ENCODE measurements around the gene RHOBTB3. TPM values are rescaled to one million over a fixed set of nuclear protein-coding genes. Genes with fewer than 3 reads are reported as not detected.

The RHOBTB3 gene
- total RNA-seq, 2 experiments from 2014 or later = 0.74 to 1.4 TPM

DNA sequence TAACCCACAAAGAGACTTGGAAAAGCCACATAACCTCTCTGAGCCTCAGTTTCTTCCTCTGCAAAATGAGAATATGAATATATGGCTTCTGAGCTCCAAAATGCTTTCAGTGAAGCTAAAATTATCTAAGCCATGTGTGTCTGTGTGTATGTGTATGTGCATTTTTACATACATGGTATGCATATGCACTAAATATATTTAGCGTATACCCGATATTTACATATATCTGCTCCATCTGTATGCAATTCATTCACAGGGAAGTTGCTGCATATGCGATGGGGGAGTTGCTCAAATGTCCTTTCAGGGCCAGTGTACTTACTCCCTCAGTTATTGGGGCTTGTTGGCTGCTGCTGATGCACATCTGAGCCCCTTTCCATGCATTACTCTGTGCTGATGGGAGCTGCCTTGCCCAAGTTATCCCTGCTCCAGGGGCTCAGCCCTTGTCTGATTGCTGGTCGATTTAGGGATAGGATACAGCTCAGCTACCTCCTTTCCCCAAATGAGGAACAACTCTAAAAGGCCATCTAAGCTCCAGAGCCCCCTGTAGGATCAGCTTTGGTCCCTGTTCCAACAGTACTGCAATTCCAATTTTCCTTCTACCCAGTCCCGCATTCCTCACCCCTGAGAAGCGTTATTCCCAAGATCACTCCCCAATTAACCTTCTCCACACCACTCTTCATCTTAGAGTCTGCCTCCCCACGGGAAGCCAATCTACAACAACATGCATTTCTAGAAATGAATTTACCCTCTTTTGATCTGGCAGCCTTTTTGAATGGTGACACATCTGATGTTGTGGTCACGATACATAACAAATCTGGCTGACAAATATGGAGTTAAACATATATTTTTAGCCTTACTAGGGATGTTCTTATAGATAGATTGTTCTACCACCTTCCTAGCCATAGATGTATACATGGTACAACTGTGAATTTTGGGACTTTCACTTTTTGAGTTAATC, 15.9 kb downstream of the RHOBTB3 start:
- Mint-ChIP-seq H3K36me3 (ENCODE audit: low read depth) (no peaks in the 10 kb centered on the region), H3K27me3 (peaks cover 3% of the 10 kb centered on the region), H3K4me1 (peaks cover 10% of the 10 kb centered on the region), H3K4me3 (no peak overlapping the region), H3K9me3 (no peaks in the 10 kb centered on the region), H3K27ac (no peak overlapping the region)
- ChIA-PET POLR2A (no interaction called here), CTCF (interaction anchor here (1.3 kb wide), 1 partner anchor 26 kb away, joined by 3 read pairs; no protein-coding TSS in a partner anchor)
- peak; percentile 12 for DNase-seq

DNA sequence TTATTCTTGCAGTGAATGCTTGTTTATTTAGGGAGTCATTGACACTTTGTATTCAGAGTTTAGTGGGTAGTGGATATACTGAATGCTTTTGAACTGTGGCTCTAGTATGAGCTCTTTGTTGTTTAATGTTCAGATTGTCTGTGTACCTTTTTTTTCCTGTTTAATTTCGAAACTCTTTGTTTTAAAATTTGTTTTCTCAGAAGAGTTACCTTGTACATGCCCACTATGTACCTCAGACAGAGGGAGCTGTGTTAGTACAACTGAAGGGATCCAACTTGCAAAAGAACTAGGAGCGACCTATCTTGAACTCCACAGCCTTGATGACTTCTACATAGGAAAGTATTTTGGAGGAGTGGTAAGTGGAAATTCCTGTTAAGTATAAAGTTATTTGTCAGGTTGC, 17.0 kb downstream of the RHOBTB3 start:
- no peaks in the 10 kb centered on the region for H3K36me3 Mint-ChIP-seq (ENCODE audit: low read depth)
- peaks cover 10% of the 10 kb centered on the region for H3K4me1 Mint-ChIP-seq
- DNase-seq = no peak
- H3K4me3 Mint-ChIP-seq = no peak overlapping the region
- H3K27ac Mint-ChIP-seq = no peak overlapping the region
- H3K27me3 Mint-ChIP-seq = peaks cover 3% of the 10 kb centered on the region
- no peaks in the 10 kb centered on the region for H3K9me3 Mint-ChIP-seq
- CTCF ChIA-PET = no interaction called here
- POLR2A ChIA-PET = no interaction called here

DNA sequence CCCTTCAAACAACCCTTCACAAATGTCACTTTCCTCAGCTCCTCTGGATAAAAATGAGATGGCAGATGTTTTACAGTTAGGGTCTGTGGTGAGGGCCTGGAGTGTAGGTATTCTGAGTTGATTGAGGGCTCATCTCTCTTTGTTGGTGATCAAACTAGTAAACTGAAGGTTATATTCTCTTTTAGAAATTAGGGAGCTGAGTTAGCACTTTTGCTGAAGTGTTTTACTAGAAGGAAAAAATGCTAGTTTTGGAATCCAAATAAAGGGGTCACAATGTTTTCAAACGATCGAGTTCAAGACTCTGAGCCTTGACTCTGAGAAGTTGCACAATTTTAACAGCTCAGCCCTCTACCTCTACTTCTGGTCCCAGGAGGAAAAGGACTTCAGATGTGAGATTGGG, 23.4 kb downstream of the RHOBTB3 start:
- CTCF ChIA-PET = no interaction called here
- no peak overlapping the region for H3K4me3 Mint-ChIP-seq
- no peak for DNase-seq

DNA sequence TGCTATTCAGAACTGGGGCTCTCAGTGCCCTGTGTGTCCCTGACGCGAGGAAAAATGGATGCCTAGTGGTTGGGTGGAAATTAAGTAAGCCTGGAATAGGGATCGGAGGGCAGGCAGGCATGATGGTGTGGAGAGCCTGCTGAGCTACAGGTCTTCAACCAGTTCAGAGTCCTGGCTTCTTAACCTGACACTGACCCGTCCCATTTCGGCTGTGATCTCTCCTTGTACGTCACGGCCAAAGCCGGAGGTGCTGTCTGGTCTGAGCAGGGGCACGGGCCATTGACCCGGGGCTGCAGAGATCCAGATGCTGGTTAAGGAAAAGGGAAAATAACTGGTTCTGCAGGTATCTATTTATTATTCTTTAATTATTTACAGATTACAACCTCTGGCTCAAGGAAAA, 27.9 kb downstream of the RHOBTB3 start:
- H3K4me3 Mint-ChIP-seq = no peak overlapping the region
- ChIA-PET POLR2A (no interaction called here), CTCF (interaction anchor here (1.3 to 2.1 kb wide), 3 partner anchors 10 to 23 kb away, joined by 3 to 6 read pairs (median 6); no protein-coding TSS in a partner anchor)
- no peak for DNase-seq
- peaks cover 2% of the 10 kb centered on the region for H3K27me3 Mint-ChIP-seq
- H3K9me3 Mint-ChIP-seq = no peaks in the 10 kb centered on the region
- H3K36me3 Mint-ChIP-seq (ENCODE audit: low read depth) = no peaks in the 10 kb centered on the region
- no peak overlapping the region for H3K27ac Mint-ChIP-seq
- H3K4me1 Mint-ChIP-seq = peaks cover 36% of the 10 kb centered on the region

More for the DNA sequence above, 23.4 kb downstream of the RHOBTB3 start:
- H3K27ac Mint-ChIP-seq = no peak overlapping the region
- peaks cover 3% of the 10 kb centered on the region for H3K4me1 Mint-ChIP-seq
- no peaks in the 10 kb centered on the region for H3K9me3 Mint-ChIP-seq
- no peaks in the 10 kb centered on the region for H3K36me3 Mint-ChIP-seq (ENCODE audit: low read depth)
- H3K27me3 Mint-ChIP-seq = peaks cover 2% of the 10 kb centered on the region
- POLR2A ChIA-PET = no interaction called here

DNA sequence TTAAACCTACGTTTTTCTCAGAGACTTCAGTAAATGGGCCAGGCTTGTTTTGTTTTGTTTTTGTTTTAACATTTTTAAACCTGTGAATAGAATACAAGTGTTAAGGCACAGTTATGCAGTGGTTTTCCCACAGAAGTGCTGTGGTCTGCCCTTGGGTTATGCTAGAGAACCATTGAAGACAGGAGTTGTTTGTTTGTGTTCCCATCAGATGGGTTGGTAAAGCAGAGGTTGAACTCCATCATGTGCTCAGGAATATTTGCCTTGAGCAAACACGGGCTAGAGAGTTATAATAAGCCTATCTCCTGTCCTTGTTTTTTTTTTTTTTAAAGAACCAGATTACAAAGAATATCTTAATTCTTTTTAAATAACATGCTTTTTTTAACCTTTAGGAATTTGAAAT, 28.5 kb downstream of the RHOBTB3 start:
- no peaks in the 10 kb centered on the region for H3K9me3 Mint-ChIP-seq

DNA sequence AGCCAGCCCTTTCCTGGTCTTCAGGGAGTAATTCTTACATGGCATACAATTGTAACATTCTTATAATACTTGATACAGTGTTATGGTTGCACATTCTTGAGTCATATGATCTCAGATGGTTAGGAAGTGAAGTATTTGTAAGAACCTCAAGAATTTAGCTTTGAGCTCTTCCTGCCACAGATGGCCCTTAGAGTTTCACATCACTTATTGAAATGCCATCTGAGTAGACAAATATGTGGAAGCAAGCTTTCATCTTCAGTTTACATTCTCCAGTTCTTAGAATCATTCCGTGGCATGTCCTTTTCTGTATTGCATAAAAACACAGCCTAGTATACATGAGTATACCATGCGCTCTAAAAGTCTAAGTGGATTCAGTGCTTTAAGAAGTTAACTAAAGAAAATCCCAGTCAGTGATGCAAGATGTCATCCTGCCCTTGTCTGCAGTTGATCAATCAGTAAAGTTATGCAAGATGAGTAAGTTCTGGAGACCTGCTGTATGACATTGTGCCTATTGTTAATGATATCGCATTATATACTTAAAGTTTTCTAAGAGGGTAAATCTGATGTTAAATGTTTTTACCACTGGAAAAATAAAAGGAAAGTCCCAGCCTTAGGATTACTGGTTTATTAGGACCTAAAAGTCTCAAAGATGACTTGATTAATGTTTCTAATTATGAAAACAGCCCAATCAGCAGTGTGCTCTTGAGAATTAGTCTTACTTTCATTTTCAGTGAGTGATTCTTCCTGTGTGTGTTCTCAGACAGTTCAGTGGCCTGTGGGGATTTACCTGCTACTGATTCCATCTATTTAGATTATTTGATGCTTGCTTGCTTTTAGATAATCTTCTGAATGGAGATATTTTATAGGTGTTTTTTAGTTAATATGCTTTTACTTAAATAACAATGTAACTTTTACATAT, 29.4 kb downstream of the RHOBTB3 start:
- ChIA-PET POLR2A (no interaction called here), CTCF (interaction anchor here (0.6 to 1.6 kb wide), 3 partner anchors 9 to 583 kb away, joined by 3 to 6 read pairs (median 3); no protein-coding TSS in a partner anchor)
- peak overlapping the region; percentile 92 for H3K27ac Mint-ChIP-seq
- H3K4me1 Mint-ChIP-seq = peaks cover 36% of the 10 kb centered on the region
- DNase-seq = peak; percentile 38
- peaks cover 2% of the 10 kb centered on the region for H3K27me3 Mint-ChIP-seq
- H3K36me3 Mint-ChIP-seq (ENCODE audit: low read depth) = no peaks in the 10 kb centered on the region
- H3K9me3 Mint-ChIP-seq = no peaks in the 10 kb centered on the region
- peak overlapping the region; percentile 69 for H3K4me3 Mint-ChIP-seq

More for the DNA sequence above, 28.5 kb downstream of the RHOBTB3 start:
- H3K36me3 Mint-ChIP-seq (ENCODE audit: low read depth) = no peaks in the 10 kb centered on the region
- H3K27ac Mint-ChIP-seq = no peak overlapping the region
- peaks cover 2% of the 10 kb centered on the region for H3K27me3 Mint-ChIP-seq
- no peak for DNase-seq
- ChIA-PET CTCF (interaction anchor here (0.7 to 2.1 kb wide), 3 partner anchors 10 to 22 kb away, joined by 3 to 6 read pairs (median 6); no protein-coding TSS in a partner anchor), POLR2A (no interaction called here)
- peaks cover 36% of the 10 kb centered on the region for H3K4me1 Mint-ChIP-seq
- H3K4me3 Mint-ChIP-seq = no peak overlapping the region

DNA sequence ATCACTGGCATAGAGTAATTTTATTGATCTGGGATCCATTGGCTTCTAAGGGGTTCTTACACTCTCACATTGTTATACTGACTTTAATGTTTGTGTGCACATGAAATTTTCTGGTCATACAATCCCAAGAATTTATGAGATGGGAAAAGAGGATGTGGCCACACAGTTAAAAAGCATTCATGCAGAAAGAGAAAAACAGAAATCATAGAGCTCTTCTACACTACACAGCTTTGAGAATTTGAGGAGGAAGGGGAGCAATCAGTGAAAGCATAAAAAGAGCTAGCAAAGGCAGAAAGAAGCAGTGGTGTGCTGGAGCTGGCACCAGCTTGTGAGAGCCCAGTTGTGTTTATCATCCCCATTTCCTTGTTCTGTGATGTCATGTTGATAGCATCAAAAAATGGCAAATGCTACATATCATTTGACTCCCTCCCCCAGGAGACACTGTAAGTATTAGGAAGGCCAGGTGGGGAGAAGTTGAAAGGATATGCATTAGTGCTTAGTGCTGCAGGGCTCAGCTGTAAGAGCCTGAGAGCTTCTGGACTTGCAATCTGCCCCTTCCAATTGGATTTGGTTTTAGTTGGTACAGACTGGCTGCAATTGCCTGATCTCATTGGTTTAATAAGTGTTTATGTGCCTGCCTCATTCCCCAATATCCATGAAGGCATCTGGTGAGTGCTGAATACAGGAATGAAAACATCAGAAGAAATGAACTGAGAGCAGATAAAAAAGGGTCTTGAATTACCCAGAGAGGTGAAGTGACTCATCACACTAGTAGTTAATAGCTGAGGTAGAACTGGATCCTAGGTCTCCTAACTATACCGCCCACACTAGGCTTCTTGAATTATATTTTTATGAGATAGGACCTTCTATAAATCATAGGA, 30.9 kb downstream of the RHOBTB3 start:
- Mint-ChIP-seq H3K4me3 (no peak overlapping the region), H3K4me1 (peaks cover 36% of the 10 kb centered on the region), H3K27ac (peak overlapping the region; percentile 51), H3K9me3 (no peaks in the 10 kb centered on the region), H3K27me3 (no peaks in the 10 kb centered on the region), H3K36me3 (ENCODE audit: low read depth) (no peaks in the 10 kb centered on the region)
- POLR2A ChIA-PET = no interaction called here
- CTCF ChIA-PET = interaction anchor here (0.8 to 1.3 kb wide), 4 partner anchors 11 to 30 kb away, joined by 3 to 4 read pairs (median 3); no protein-coding TSS in a partner anchor
- DNase-seq = no peak

DNA sequence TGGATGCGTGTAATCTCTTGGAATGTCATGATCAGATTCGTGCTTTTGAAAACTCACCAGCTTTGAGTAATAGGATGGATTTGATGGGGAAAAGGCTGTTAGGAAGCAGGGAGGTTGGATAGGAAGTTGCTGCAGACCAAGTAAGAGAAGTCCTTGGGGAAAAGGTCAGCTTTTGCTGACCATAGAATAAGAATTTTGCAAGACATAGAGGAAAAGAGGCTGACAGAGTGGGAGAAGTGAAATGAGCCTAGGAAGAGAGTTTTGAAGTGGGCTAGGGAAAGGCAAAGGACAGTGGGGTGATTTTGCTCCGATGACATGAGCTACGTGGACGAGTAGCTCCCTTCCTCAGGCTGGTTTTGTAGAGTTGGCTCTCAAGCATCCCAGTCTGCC, 31.5 kb downstream of the RHOBTB3 start:
- Mint-ChIP-seq H3K36me3 (ENCODE audit: low read depth) (no peaks in the 10 kb centered on the region), H3K4me3 (no peak overlapping the region), H3K27me3 (no peaks in the 10 kb centered on the region), H3K9me3 (no peaks in the 10 kb centered on the region), H3K4me1 (peaks cover 36% of the 10 kb centered on the region), H3K27ac (no peak overlapping the region)
- CTCF ChIA-PET = interaction anchor here (1.2 to 1.3 kb wide), 3 partner anchors 10 to 18 kb away, joined by 3 to 4 read pairs (median 3); no protein-coding TSS in a partner anchor
- POLR2A ChIA-PET = no interaction called here
- DNase-seq = no peak

DNA sequence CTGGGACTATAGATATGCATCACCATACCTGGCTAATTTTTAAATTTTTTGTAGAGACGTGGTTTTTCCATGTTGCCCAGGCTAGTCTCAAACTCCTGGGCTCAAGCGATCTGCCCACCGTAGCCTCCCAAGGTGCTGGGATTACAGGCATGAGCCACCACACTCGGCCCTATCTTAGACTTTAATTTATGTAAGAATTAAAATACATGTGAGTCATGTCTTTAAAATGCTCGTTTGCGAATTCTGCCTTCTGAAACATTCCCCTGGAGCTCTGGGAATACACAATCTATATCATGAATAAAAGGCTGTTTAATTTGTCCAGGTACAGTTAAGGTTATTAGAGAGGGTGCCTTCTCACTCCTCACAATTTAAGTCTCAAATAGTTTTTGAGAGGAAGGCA, 32.8 kb downstream of the RHOBTB3 start:
- no peak for DNase-seq
- Mint-ChIP-seq H3K27ac (no peak overlapping the region), H3K4me3 (no peak overlapping the region), H3K4me1 (peaks cover 36% of the 10 kb centered on the region), H3K36me3 (ENCODE audit: low read depth) (no peaks in the 10 kb centered on the region), H3K9me3 (no peaks in the 10 kb centered on the region), H3K27me3 (no peaks in the 10 kb centered on the region)
- ChIA-PET POLR2A (no interaction called here), CTCF (interaction anchor here (0.8 kb wide), 1 partner anchor 15 kb away, joined by 4 read pairs; no protein-coding TSS in a partner anchor)

DNA sequence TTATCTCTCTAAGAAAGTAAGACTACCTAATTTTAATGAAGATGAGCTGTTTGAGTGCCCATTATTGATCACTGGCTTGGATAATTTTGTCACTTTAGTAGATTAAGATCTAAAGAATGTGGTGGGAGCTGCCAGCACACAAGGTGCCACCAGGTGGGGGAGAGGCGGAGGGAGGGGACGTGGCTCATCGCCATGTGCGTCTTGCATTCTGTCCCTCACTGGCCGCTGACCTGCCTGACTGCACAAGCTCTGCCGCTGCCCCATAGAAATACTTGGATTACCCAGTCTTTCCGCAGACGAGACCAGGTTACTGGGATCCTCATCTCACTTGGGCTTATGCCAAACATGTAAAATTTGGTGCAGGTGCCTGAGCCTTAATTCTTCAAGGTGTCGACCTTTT, 37.6 kb downstream of the RHOBTB3 start:
- Mint-ChIP-seq H3K27me3 (peaks cover 3% of the 10 kb centered on the region), H3K4me1 (no peaks in the 10 kb centered on the region), H3K27ac (no peak overlapping the region), H3K36me3 (ENCODE audit: low read depth) (no peaks in the 10 kb centered on the region), H3K4me3 (no peak overlapping the region), H3K9me3 (no peaks in the 10 kb centered on the region)
- DNase-seq = no peak
- CTCF ChIA-PET = interaction anchor here (0.7 to 4.1 kb wide), 4 partner anchors 9 to 48 kb away, joined by 3 to 20 read pairs (median 4); no protein-coding TSS in a partner anchor
- POLR2A ChIA-PET = no interaction called here

DNA sequence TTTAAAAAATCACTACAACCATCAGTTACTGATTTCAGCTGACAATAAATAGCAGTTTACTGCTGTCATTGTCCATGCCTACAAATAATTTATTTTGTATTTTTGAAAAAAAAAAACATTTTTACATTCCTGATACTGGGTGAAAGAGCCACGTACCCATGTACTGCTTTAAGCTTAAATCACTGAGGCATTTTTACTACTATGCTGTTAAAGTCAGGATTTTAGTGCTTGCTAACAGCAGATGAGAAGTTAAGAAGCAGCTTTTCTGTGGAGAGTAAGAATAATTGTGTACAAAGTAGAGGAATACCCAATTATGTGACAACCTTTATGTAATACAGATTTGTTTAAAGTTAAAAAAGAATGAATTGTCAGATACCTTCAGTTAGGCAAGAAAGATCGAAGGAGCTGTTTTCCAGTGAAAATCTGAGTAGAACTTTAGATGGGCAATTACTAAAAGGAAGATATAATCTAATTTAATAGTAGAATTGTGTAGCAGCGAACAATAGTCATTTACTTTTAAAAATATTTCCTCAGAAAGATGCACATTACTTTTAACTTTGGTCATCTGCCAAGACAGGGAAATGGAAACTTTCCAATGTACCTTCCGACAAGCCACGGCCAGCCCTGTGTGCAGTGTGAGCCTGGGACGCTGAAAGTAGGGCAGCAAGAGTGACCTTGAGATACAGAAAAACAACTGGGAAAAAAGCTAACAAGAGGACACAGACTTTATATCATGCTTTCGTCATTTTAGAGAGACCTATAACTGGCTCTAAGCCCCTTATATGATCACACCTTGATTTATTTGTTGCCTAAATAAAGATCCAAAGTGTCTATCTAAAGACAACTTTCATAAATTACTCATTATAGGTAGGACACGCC, 39.9 kb downstream of the RHOBTB3 start:
- peaks cover 3% of the 10 kb centered on the region for H3K27me3 Mint-ChIP-seq
- no peaks in the 10 kb centered on the region for H3K36me3 Mint-ChIP-seq (ENCODE audit: low read depth)
- no peak for DNase-seq
- H3K4me3 Mint-ChIP-seq = no peak overlapping the region
- H3K4me1 Mint-ChIP-seq = no peaks in the 10 kb centered on the region
- ChIA-PET POLR2A (no interaction called here), CTCF (interaction anchor here (0.6 to 4.1 kb wide), 9 partner anchors 10 to 79 kb away, joined by 3 to 20 read pairs (median 3); no protein-coding TSS in a partner anchor)
- no peak overlapping the region for H3K27ac Mint-ChIP-seq
- H3K9me3 Mint-ChIP-seq = no peaks in the 10 kb centered on the region

Measured in activated CD4-positive, alpha-beta T cell treated with anti-CD3 and anti-CD28 coated beads, Interleukin-2, amount 10 ng/mL, durations not matched to agents 7 days and 5 days (primary cell).